ENCODE measurements around the gene BRPF3.

DNA sequence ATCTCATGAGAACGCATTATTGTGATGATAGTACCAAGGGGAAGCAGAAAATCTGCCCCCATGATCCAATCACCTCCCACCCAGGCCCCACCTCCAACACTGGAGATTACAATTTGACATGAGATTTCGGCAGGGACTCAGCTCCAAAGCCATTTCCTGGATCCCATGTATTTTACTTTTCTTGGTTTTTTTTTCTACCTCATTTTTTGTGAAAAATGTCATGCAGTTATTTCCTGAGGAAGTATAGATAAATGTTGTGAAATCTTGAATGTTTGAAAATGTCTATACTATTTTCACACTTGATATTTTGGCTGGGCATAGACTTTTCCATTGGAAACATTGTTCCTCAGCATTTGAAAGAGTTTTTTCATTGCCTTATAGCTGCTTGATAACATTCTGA lies 9.1 kb upstream of the BRPF3 start:
- TF ChIP-seq, protein P1, sequence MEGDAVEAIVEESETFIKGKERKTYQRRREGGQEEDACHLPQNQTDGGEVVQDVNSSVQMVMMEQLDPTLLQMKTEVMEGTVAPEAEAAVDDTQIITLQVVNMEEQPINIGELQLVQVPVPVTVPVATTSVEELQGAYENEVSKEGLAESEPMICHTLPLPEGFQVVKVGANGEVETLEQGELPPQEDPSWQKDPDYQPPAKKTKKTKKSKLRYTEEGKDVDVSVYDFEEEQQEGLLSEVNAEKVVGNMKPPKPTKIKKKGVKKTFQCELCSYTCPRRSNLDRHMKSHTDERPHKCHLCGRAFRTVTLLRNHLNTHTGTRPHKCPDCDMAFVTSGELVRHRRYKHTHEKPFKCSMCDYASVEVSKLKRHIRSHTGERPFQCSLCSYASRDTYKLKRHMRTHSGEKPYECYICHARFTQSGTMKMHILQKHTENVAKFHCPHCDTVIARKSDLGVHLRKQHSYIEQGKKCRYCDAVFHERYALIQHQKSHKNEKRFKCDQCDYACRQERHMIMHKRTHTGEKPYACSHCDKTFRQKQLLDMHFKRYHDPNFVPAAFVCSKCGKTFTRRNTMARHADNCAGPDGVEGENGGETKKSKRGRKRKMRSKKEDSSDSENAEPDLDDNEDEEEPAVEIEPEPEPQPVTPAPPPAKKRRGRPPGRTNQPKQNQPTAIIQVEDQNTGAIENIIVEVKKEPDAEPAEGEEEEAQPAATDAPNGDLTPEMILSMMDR (IDR thresholded peaks at IDR 0.05; ENCODE audit: extremely low read depth in 1 of 2, insufficient read depth in 1 of 2, low read depth in 1 of 2, low read length in 2 of 2), result no peak
- no peak for TF ChIP-seq POLR2A (IDR thresholded peaks at IDR 0.05; ENCODE audit: low read depth, low read length)
- TF ChIP-seq EZH2 (IDR thresholded peaks at IDR 0.05; ENCODE audit: borderline replicate concordance, low read depth, low read length, severe bottlenecking), result no peak
- no peak for TF ChIP-seq GATA2 (IDR thresholded peaks at IDR 0.05; ENCODE audit: insufficient read depth, insufficient read length, low read depth, low read length)
- no peak for TF ChIP-seq MYC (IDR thresholded peaks at IDR 0.05; ENCODE audit: low read depth, low read length)
- TF ChIP-seq POLR2AphosphoS5 (IDR thresholded peaks at IDR 0.05; ENCODE audit: insufficient read depth, low read depth, low read length), result no peak

Measured in endothelial cell of umbilical vein (primary cell).